ENCODE results near the gene LRRC38.

Gene LRRC38

DNA sequence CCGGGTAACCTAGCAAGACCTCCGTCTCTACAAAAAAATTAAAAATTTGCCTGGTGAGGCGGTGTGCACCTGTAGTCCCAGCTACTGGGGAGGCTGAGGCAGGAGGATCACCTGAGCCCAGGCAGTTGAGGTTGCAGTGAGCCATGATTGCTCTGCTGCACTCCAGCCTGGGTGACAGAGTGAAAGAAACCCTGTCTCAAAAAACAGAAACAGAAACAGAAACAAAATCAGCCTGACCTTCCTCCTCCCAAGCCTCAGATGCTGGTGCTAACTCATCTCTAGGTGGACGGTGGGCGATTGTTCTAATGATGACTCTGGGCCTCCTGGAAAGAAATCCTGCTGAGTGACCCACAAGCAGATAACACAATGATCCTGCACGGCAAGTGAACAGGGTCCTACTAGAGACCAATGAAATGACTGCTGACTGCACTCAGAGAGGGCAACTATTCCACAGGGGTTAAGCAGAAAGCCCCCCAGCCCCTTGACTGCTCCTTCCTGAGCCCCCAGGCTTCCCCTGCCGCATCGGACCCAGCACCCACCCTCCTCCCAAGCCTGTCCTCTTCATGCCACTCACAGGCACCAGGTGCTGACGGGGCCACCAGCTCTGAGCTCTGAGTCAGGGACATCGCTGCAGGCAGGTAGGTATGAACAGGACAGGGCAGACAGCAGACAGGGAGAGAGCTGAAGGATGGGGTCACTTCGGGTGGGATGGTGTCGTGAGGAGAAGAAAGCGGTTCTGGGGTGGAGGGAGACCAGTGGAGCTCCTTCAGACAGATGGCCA is 27.8 kb upstream of the LRRC38 start:
- ChIA-PET CTCF (no interaction called here), POLR2A (no interaction called here)
- no peak overlapping the region for H3K4me3 ChIP-seq (ENCODE audit: low read depth, low read length)
- TF ChIP-seq, protein P1, sequence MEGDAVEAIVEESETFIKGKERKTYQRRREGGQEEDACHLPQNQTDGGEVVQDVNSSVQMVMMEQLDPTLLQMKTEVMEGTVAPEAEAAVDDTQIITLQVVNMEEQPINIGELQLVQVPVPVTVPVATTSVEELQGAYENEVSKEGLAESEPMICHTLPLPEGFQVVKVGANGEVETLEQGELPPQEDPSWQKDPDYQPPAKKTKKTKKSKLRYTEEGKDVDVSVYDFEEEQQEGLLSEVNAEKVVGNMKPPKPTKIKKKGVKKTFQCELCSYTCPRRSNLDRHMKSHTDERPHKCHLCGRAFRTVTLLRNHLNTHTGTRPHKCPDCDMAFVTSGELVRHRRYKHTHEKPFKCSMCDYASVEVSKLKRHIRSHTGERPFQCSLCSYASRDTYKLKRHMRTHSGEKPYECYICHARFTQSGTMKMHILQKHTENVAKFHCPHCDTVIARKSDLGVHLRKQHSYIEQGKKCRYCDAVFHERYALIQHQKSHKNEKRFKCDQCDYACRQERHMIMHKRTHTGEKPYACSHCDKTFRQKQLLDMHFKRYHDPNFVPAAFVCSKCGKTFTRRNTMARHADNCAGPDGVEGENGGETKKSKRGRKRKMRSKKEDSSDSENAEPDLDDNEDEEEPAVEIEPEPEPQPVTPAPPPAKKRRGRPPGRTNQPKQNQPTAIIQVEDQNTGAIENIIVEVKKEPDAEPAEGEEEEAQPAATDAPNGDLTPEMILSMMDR (IDR thresholded peaks at IDR 0.05; ENCODE audit: insufficient read depth, low read length, missing control alignments): no peak
- no peak for DNase-seq (ENCODE audit: low read depth, low spot score)

- CTCF ChIA-PET: no interaction called here
- POLR2A ChIA-PET: no interaction called here
- TF ChIP-seq, protein P1 (IDR thresholded peaks at IDR 0.05; ENCODE audit: insufficient read depth, low read length, missing control alignments): no peak
These were observed 27.1 kb upstream of the LRRC38 start for GRCh38 chr1:13540866-13541265.

DNA sequence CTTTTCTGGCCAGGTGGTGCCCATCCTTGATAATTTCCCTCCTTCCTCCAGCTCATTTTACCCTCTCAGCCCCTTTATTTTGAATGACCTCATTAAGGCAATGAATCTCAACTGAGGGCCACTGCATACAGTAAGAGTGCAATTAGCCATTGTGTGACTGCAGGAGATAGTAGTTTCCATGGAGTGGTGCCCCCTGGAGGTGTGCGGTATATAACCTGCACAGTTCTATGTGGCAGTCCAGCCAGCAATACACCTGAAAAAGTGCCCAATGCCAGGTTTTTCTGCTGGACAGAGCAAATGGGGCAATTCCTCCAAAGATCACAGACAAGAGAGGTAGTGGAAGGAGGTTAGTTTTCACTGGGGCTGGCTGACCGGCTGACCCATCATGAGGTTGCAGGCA is 25.9 kb upstream of the LRRC38 start:
- POLR2A ChIA-PET: no interaction called here
- no peak overlapping the region for H3K4me3 ChIP-seq (ENCODE audit: low read depth, low read length)
- CTCF ChIA-PET: no interaction called here
- TF ChIP-seq, protein P1 (IDR thresholded peaks at IDR 0.05; ENCODE audit: insufficient read depth, low read length, missing control alignments): no peak
- DNase-seq (ENCODE audit: low read depth, low spot score): no peak

More at GRCh38 chr1:13540866-13541265, 27.1 kb upstream of the LRRC38 start:
- no peak for DNase-seq (ENCODE audit: low read depth, low spot score)
- H3K4me3 ChIP-seq (ENCODE audit: low read depth, low read length): no peak overlapping the region

GRCh38 chr1:13538832-13539231 is 25.0 kb upstream of the LRRC38 start:
- ChIA-PET POLR2A (no interaction called here), CTCF (no interaction called here)
- no peak for DNase-seq (ENCODE audit: low read depth, low spot score)
- TF ChIP-seq, protein P1 (IDR thresholded peaks at IDR 0.05; ENCODE audit: insufficient read depth, low read length, missing control alignments): no peak
- no peak overlapping the region for H3K4me3 ChIP-seq (ENCODE audit: low read depth, low read length)

DNA sequence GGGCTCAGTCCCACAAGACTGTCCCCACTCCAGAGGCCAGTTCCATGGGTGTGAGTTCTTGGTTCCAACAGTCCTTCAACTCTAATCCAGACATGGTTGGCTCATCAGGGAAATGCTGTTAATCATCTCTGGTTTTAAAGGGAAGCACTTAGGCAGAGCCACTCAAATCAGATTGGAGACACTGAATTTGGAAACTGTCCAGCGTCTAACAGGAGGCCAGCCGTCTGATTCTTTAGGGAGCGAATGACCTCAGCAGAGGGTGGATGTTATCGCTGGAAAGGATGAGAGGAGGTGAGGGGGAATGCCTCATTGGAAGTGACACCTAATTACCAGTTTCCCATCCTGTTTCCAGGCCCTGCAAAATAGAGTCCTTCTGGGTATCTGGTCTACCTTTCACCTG is 22.8 kb upstream of the LRRC38 start:
- no peak overlapping the region for H3K4me3 ChIP-seq (ENCODE audit: low read depth, low read length)
- ChIA-PET CTCF (no interaction called here), POLR2A (no interaction called here)
- no peak for DNase-seq (ENCODE audit: low read depth, low spot score)
- TF ChIP-seq, protein P1 (IDR thresholded peaks at IDR 0.05; ENCODE audit: insufficient read depth, low read length, missing control alignments): no peak

- TF ChIP-seq, protein P1 (IDR thresholded peaks at IDR 0.05; ENCODE audit: insufficient read depth, low read length, missing control alignments): no peak
- CTCF ChIA-PET: no interaction called here
- DNase-seq (ENCODE audit: low read depth, low spot score): no peak
- POLR2A ChIA-PET: no interaction called here
- H3K4me3 ChIP-seq (ENCODE audit: low read depth, low read length): no peak overlapping the region
These were observed 21.4 kb upstream of the LRRC38 start for GRCh38 chr1:13535227-13535626.

Data from AG04449 (cell line).